NCI-H524 (cell line): ENCODE results near the gene RSPO3.

Experiments used
- DNase-seq, 2 experiments: peaks; one replicate each; lab custom pipeline; 2025; lab: John Stamatoyannopoulos, UW

RSPO3 gene

GRCh38 chr6:127111526-127111925, 6.9 kb upstream of the RSPO3 start:
- no peak for DNase-seq

DNA sequence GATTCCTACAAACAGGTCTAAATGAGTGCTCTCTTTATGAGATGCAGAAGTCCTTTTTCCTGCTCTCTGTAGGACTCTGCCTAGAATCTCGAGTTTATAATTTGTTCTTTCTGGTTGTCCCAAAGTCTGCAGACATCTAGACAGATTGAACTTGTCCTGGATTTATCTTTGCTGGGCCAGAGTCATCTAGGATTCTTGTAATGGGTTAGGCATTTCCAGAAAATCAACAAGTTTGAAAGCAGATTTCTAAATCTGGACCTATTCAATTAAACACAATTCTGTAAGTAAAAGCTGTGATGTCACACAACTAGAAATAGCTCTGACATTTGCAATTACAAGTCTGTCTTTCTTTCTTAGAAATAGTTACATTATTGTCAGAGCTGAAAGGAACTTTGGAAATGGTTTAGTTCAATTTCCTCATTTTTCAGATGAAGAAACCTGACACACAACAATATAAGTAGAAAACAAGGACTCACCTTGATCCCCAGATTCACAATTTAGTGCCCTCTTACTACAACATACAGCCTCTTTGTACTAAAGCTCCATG, 4.2 kb upstream of the RSPO3 start:
- DNase-seq, result no peak

DNA sequence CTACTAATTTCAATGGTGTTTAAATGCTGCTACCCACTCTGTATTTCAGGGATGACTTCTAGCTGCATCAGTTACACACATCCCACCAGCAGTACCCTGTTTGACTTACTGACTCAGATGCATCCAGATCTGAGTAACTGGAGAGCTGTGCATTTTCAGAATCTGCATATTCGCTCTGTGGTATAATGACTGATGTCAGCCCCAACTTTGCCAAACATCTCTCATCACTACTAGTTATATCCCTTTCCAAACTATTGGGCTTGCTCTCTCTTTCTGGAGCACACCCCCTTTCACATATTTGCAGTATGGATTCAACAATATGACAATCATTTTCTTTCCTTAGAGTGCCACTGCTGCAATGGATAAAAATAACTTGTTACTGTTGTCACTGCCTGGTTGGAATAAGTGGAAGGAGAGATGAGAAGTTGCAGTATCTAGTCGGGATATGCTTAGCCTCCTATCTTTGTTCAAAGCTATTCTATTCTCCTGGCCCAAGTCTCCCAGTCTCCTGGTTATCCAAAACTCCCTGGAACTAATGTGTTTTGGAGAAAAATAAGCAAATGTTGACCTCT, 3.3 kb upstream of the RSPO3 start:
- DNase-seq, result no peak

DNA sequence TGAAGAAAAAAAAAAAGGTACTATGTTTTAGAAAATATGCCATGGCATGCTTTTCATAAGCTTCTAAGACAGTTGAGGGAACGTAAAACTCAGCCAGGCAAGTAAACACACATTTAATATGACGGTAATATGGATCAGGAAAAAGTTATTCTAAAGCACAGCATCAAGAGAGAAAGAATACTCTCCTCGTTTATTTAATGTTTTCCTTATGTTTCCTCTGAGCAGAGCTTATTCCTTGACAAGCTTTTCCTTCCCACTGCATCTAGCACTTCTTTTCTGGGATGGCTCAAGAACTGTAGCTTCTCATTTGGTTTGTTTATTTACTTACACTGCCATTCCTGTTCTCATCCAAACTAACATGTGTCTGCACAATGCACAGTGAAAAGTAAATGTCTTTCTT, 2.7 kb upstream of the RSPO3 start:
- DNase-seq, result no peak

- no peak for DNase-seq
Measured at GRCh38 chr6:127117979-127118297, 533 bp upstream of the RSPO3 start.

DNA sequence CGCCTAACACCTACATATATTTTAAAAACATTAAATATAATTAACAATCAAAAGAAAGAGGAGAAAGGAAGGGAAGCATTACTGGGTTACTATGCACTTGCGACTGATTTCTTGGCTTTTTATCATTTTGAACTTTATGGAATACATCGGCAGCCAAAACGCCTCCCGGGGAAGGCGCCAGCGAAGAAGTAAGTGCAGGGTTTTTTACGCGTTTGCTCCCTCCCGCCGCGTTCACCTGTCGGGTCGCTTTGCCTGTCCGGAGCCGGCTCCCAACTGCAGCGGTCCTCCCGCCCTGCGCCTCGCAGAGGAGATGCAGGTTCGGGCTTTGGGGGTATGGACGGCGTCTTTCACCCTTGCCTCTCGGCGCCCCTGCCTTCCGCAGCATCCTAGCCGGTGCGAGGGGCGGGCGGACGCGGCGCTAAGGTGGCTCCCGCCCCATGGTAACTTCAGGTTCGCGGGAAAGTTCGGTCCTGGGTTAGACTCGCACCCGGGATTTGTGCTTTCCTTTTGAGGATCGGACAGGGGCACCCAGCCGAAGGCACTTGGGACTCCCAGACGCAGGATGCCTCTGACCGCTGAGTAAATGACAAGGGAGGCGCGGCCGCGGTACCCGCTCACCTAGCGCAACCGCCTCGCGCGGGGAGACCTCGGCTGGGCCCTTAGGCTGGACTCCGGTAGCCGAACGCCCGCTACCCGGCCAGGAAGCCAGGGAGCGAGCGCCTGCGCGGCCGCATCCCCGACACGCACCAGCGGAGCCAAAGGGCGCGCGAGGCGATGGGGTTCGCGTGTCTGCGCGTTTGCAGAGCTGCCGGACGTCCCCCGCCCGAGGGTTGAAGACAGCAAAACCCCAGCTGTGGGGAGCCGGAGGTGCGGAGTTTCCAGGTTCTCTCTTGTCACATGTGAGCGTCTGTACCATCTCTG, 891 bp downstream of the RSPO3 start:
- DNase-seq, result peak in 1 of 2 experiments; percentile 66

DNA sequence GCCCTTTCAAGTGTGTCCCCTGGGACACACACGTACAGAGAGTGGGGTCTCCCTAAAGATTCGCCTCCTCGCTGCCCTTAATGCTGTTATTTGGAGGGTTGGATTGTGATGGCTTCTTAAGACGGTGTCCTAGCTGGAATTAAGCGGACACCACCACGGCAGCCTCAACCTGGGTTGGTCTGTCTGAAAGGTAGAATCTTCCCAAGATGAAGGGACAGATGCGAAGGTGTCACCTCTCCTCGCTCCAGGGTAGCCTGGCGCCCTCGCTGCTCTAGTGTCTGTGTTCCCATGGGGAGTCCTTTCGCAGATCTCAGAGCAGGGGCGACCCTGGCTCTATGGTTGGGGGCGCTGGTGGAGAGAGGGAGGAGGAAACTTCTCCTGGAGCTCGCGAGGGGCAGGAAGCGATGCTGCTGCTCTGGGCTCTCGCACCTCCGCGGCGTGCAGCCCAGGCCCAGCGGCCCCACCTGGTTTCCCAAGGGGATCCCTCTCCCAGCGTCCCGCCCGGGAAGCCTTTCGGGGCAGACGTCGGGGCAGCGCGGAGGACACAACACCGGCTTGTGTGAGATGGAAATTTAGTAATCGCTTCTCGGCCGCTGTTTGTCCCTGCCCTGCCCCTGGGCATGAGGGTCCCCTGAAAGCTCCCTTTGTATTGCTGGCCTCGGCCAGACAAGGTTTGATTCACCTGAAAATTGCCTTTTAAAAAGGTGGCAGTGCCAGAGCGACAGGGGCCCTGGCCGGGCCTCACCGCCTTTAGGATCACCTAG, 1.7 kb downstream of the RSPO3 start:
- peak; percentile 56 to 66 for DNase-seq

GRCh38 chr6:127120787-127121636, 2.5 kb downstream of the RSPO3 start:
- peak; percentile 80 to 93 for DNase-seq

GRCh38 chr6:127121637-127121960, 3.1 kb downstream of the RSPO3 start:
- no peak for DNase-seq

DNA sequence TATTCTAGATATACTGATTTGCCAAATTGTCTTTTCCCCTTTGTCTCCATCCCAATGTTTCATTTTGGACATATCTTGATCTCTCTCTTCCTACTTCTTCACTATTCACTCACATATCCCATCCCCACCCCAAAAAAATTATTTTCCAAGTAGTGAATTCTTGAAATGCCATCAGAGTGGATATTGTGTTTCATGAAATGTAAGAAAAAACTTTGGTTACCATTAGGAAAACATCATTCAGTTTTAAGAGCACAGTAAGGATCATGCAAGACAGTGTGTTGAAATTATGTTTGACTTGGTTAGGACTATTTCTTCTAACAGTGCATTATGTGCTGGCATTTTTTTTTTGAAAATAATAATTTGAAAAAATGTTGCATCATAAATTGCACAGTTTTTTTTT, 5.7 kb downstream of the RSPO3 start:
- no peak for DNase-seq

DNA sequence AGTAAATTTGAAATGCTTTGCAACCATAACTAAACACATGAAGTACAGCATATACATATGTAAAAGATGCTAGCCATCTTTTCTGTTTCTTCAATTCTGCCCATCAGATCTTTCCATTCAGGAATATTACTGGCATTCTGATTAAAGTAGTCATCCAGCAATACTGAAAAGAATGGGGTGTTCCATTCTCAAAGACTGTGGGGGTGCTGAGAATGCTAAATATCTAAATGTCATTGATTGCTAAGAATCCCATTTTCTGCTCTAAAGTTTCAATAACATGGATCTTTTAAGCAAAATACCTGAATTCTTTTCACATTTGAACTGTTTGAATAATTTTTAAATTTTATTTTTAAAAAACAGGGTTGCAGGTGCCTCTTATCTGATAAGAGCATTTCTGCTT, 6.2 kb downstream of the RSPO3 start:
- no peak for DNase-seq

DNA sequence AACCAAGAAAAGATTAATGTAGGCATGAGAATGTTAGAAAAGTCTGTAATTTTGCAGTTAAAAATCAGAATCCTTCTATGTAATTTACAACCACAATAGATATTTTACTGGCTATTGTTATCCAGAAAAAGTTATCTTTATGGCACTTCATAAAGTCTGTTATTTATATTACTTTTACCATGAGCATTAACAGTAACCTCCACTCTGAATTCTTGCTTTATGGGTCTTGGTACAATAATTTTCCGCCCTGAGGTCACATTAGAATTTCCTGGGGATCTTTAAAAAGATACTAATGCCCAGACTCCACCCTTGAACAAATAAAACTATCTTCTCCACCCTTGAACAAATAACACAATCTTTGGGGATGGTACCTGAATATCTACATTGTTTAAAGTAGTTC, 9.6 kb downstream of the RSPO3 start:
- no peak for DNase-seq

DNA sequence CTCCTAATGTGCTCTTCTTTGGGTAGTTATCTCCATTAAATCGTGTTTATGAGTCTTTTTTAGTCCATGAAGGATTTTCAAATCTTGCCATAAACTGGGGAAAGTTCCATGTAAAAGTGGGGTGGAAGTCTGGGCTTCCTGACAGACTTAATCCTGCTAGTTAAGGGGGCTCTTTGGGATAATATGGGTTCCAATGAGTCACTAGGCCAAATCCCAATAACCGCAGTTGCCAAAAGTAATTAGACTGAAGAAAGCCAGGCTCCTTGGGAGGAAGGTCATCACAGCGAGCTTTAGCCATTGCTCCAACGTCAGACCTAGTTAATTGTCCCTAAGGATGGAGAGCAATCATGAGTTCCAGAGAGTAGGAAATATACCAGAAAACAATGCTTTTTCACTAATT, 10.8 kb downstream of the RSPO3 start:
- DNase-seq, result no peak

- DNase-seq, result no peak
Measured at GRCh38 chr6:127131275-127131674, 12.8 kb downstream of the RSPO3 start.

- DNase-seq, result no peak
Measured at GRCh38 chr6:127131772-127132376, 13.4 kb downstream of the RSPO3 start.

DNA sequence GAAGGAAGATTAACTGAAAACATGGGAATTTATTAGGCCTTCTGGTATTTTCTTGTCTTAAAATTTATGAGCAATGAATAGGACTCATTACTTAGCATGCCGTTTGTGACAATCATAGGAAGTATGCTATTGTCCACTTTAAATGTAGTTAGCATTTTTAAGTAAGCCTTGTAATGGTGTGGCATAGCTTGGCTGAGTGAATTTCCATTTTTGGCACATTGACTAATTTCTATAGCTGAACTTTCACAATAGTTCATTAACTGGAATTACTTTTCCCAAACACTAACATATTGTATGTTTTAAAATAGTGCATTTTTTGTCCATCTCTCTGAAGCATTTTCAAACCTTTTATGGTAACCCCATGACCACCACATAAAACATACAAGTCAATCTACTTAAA, 15.7 kb downstream of the RSPO3 start:
- no peak for DNase-seq

- no peak for DNase-seq
Measured at GRCh38 chr6:127136786-127137185, 18.3 kb downstream of the RSPO3 start.

GRCh38 chr6:127146932-127147331, 28.5 kb downstream of the RSPO3 start:
- DNase-seq, result no peak

- no peak for DNase-seq
Measured at GRCh38 chr6:127147534-127147933, 29.1 kb downstream of the RSPO3 start.

GRCh38 chr6:127148511-127148910, 30.0 kb downstream of the RSPO3 start:
- no peak for DNase-seq

GRCh38 chr6:127154509-127154908, 36.0 kb downstream of the RSPO3 start:
- no peak for DNase-seq

- no peak for DNase-seq
Measured at GRCh38 chr6:127160484-127160883, 42.0 kb downstream of the RSPO3 start.
